ENCODE data around the gene BNC2.

Gene BNC2

DNA sequence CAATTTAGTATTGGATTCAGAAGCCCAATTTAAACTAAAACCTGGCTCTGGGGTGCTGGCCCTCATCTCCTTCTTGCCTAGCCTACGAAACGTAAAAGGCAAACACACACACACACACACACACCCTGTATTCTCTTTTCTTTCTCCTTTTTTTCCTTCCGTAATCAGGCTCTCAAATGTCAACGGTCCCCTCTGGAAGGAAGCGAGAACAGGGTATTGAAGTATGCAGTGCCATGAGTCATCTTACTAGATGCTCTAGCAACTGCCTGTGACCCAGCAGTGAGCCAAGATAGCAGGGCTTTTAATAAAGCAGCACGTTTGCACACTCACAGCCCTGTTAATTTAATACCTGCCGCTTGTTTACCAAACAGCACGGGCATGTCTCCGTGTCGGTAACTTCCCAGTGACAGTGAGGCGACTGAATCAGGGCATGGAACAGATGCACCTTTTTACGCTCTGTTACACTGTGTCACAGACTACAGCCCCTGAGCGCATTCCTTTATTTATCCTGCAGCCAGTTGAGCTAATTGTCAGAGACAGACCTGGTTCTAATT lies 243.8 kb downstream of the BNC2 start:
- no peak for TF ChIP-seq CTCF (IDR thresholded peaks at IDR 0.05; ENCODE audit: low read depth, low read length, missing control alignments)
- H3K4me3 ChIP-seq (ENCODE audit: low read depth, low read length), result no peak overlapping the region
- DNase-seq (ENCODE audit: low read depth), result no peak

- no peak for TF ChIP-seq CTCF (IDR thresholded peaks at IDR 0.05; ENCODE audit: low read depth, low read length, missing control alignments)
- H3K4me3 ChIP-seq (ENCODE audit: low read depth, low read length), result no peak overlapping the region
- no peak for DNase-seq (ENCODE audit: low read depth)
These were observed 244.7 kb downstream of the BNC2 start for GRCh38 chr9:16625811-16626210.

DNA sequence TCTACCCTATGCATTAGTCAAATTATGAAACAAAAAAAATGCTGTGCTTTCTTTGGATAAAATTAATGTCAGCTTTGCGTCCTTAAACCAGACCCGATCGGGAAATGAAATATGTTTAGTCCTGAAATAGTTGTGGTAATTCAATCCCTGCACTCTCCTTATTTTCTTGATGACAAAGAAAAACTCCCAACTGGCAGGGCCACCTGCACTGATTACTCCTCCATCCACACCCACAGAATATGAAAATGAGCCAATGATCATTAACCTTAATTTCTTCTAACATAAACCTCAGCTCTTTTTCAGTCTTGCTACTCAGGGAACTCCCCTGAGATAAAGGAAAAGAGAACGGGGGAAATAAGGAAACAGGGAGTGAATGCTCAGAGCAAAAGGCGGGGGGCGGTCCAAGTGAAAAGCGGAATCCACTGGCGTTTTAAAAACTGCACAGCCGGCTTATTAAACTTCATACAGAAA lies 245.3 kb downstream of the BNC2 start:
- DNase-seq (ENCODE audit: low read depth), result no peak
- no peak overlapping the region for H3K4me3 ChIP-seq (ENCODE audit: low read depth, low read length)
- no peak for TF ChIP-seq CTCF (IDR thresholded peaks at IDR 0.05; ENCODE audit: low read depth, low read length, missing control alignments)

- no peak overlapping the region for H3K4me3 ChIP-seq (ENCODE audit: low read depth, low read length)
- no peak for TF ChIP-seq CTCF (IDR thresholded peaks at IDR 0.05; ENCODE audit: low read depth, low read length, missing control alignments)
- DNase-seq (ENCODE audit: low read depth), result no peak
These were observed 245.7 kb downstream of the BNC2 start for GRCh38 chr9:16624744-16625117.

- TF ChIP-seq CTCF (IDR thresholded peaks at IDR 0.05; ENCODE audit: low read depth, low read length, missing control alignments), result no peak
- no peak for DNase-seq (ENCODE audit: low read depth)
- H3K4me3 ChIP-seq (ENCODE audit: low read depth, low read length), result no peak overlapping the region
These were observed 246.3 kb downstream of the BNC2 start for GRCh38 chr9:16623989-16624743.

- no peak for TF ChIP-seq CTCF (IDR thresholded peaks at IDR 0.05; ENCODE audit: low read depth, low read length, missing control alignments)
- H3K4me3 ChIP-seq (ENCODE audit: low read depth, low read length), result no peak overlapping the region
- DNase-seq (ENCODE audit: low read depth), result no peak
These were observed 247.9 kb downstream of the BNC2 start for GRCh38 chr9:16622541-16622940.
